ENCODE results near the gene ARHGEF39. TPM values are rescaled to one million over a fixed set of nuclear protein-coding genes. Genes with fewer than 3 reads are reported as not detected.

ARHGEF39 gene
- total RNA-seq, 1 donor from 2014 or later, result 1.0 TPM

- DNase-seq (ENCODE audit: low read depth in 2 of 2), result peak in 1 of 2 donors; percentile 38
These were observed 10.9 kb upstream of the ARHGEF39 start for GRCh38 chr9:35675732-35676392.

GRCh38 chr9:35675204-35675603 lies 10.2 kb upstream of the ARHGEF39 start:
- no peak for DNase-seq (ENCODE audit: low read depth in 2 of 2)

DNA sequence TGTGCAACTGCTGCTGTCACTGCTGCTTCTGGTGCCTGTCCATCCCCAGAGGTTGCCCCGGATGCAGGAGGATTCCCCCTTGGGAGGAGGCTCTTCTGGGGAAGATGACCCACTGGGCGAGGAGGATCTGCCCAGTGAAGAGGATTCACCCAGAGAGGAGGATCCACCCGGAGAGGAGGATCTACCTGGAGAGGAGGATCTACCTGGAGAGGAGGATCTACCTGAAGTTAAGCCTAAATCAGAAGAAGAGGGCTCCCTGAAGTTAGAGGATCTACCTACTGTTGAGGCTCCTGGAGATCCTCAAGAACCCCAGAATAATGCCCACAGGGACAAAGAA lies 9.0 kb upstream of the ARHGEF39 start:
- DNase-seq (ENCODE audit: low read depth in 2 of 2), result no peak

DNA sequence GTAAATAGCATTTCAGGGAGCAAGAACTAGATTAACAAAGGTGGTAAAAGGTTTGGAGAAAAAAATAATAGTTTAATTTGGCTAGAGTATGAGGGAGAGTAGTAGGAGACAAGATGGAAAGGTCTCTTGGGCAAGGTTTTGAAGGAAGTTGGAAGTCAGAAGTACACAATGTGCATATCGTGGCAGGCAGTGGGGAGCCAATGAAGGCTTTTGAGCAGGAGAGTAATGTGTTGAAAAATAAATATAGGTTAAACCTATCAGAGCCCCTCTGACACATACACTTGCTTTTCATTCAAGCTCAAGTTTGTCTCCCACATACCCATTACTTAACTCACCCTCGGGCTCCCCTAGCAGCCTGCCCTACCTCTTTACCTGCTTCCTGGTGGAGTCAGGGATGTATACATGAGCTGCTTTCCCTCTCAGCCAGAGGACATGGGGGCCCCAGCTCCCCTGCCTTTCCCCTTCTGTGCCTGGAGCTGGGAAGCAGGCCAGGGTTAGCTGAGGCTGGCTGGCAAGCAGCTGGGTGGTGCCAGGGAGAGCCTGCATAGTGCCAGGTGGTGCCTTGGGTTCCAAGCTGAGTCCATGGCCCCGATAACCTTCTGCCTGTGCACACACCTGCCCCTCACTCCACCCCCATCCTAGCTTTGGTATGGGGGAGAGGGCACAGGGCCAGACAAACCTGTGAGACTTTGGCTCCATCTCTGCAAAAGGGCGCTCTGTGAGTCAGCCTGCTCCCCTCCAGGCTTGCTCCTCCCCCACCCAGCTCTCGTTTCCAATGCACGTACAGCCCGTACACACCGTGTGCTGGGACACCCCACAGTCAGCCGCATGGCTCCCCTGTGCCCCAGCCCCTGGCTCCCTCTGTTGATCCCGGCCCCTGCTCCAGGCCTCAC lies 8.4 kb upstream of the ARHGEF39 start, which contains the start of gene CA9:
Gene CA9 (plus strand): TSS at position 797 of the 893 bp plus-strand sequence. CDS start 32 bp downstream, at position 829.
- no peak for DNase-seq (ENCODE audit: low read depth in 2 of 2)

- DNase-seq (ENCODE audit: low read depth in 2 of 2), result peak in 1 of 2 donors; percentile 49
These were observed 4.5 kb upstream of the ARHGEF39 start for GRCh38 chr9:35669331-35670145.

DNA sequence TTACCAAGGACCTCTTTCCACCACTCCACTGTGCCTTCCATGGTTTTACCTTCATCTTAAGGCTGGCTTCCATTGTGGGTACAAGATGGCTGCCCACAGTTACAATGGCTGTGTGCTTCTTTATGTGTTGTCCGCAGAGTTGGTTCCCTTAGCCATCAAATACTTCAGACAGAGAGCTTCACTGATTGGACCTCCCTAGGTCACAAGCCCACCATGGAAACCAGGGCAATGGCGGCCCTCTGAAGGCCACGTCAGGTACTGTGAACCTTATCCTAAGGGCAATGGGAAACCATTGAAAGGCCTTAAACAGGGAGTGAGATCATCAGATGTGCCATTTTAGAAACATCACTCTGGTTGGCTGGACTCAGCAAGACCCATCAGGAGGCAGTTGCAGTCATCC lies 2.9 kb upstream of the ARHGEF39 start:
- no peak for DNase-seq (ENCODE audit: low read depth in 2 of 2)

GRCh38 chr9:35666549-35666948 lies 1.6 kb upstream of the ARHGEF39 start:
- DNase-seq (ENCODE audit: low read depth in 2 of 2), result no peak

DNA sequence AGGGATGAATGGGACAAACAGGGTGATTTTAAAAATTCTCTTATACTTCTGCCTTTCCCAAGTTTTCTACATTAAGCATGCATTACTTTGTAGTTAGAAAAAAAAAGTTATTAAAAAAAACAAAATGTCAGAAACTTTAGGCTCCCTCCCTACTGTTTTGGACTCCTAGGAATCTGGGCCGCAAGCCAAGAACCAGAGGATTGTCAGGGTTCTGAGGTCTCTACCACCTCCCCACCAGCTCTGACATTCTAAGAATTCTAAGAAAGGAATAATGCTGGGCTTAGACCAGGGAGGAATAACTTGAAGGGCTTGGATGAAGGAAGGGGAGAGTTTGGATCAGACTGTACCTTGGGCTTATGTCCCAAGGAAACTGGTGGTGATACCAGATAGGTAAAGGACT lies 1.1 kb upstream of the ARHGEF39 start:
- DNase-seq (ENCODE audit: low read depth in 2 of 2), result no peak

GRCh38 chr9:35665471-35665818 lies 450 bp upstream of the ARHGEF39 start:
- DNase-seq (ENCODE audit: low read depth in 2 of 2), result no peak

GRCh38 chr9:35662437-35662836 lies 2.6 kb downstream of the ARHGEF39 start:
- DNase-seq (ENCODE audit: low read depth in 2 of 2), result no peak

- no peak for DNase-seq (ENCODE audit: low read depth in 2 of 2)
These were observed 3.1 kb downstream of the ARHGEF39 start for GRCh38 chr9:35661756-35662350.

DNA sequence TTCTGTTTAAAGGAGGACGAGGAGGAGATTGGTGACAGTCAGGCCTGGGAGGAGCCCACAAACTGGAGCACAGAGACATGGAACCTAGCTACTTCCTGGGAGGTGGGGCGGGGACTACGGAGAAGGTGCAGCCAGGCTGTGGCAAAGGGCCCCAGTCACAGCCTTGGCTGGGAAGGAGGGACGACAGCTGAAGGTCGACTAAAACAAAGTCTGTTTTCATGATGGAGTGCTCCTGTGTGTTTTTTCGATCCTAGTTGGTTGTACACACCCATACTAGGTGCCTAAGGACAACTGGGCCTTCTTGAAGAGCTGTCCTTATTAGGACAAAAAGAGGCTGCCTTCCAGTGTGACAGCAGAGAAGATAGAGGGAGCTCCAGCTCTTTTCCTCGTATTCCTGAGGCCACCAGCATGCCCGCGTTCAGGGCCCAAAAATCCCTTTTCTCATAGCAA lies 4.0 kb downstream of the ARHGEF39 start:
- peak in 1 of 2 donors; percentile 28 for DNase-seq (ENCODE audit: low read depth in 2 of 2)

DNA sequence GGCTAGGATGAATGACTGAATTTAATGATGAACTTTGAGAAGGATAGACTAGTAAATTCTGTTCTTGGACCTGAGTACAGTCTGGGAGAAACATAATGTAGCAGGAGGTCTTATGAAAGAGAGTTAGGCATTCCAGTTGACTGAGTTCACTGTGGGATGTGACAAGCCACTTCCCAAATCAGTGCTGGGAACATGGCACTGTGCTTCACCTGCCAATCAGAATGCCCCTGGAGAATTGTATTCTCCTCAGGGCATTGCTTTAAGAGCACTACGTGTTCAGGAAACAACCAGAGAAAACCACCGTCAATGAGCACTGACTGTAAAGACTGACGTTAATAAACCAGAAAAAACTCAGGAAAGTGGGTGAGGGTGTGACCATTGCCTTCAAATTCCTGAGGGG lies 5.7 kb downstream of the ARHGEF39 start:
- peak in 1 of 2 donors; percentile 12 for DNase-seq (ENCODE audit: low read depth in 2 of 2)

DNA sequence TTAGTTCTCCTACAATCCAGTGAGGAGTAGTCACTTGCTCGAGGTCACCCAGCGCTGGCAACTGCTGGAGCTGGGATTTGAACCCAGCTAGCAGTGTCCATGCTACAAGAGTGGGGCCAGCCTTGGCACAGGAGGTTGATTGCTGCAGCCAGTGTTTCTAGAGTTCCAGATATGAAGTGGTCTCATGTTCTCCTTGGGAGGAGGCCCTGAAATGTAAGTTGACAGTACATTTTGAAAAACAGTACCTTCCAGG lies 6.1 kb downstream of the ARHGEF39 start:
- peak; percentile 21 to 40 for DNase-seq (ENCODE audit: low read depth in 2 of 2)

DNA sequence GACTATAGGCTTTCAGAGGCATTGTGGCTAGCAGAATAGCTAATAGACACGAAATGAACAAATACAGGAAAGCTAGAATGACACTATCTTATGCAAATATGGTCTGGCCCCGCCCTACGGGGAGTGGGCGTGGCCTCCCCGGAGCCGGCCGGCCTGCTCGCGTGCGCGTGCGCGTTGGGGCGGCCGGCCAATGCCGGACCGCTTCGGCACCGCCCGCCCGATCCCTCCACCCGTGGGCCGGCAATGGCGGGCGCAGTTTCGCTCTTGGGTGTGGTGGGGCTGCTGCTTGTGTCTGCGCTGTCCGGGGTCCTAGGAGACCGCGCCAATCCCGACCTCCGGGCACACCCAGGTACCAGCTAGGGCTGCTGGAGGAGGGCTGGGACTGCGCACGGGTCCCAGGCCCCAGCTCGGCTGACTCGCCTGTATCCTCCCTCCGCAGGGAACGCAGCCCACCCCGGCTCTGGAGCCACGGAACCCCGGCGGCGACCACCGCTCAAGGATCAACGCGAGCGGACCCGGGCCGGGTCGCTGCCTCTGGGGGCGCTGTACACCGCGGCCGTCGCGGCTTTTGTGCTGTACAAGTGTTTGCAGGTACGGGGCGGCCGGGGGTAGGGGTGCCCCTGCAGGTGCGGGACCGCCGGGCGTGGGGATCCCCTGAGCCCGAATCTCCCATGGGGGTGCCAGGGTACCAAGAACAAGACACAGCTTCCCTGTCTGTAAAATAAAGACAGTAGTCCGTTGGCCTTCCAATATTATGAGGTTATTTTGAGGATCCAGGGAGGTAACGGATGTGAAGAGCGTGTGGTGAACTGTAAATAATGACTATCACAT lies 6.6 kb downstream of the ARHGEF39 start, which contains the start of gene CCDC107:
Gene CCDC107 (plus strand): TSS at position 156 of the 831 bp plus-strand sequence. CDS start 88 bp downstream, at position 244.
- DNase-seq (ENCODE audit: low read depth in 2 of 2), result peak; percentile 65 to 89

DNA sequence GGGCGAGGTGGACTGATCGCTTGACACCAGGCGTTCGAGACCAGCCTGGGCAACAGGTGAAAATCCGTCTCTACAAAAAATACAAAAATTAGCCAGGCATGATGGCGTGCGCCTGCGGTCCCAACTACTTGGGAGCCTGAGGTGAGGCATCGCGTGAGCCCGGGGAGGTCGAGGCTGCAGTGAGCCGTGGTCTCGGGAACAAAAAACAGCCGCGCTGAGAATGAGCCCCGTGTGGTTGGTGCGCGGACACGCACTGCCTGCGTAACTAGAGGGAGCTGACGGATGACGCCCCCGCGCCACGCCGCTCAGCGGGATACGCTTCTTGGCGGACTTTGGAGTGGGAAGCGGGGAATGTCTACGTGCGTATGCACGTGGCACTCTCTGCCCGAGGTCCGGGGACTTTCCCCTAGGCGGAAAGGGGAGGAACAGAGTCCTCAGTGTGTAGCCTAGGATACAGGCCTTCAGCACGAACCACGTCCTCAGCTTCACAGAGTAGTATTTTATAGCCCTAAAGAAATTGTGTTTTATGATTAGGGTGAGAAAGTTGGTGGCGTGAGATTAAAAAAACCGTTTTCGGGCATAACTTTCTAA lies 7.4 kb downstream of the ARHGEF39 start, which contains the start of gene RMRP:
Gene RMRP (minus strand): TSS at position 474 of the 591 bp plus-strand sequence.
- peak; percentile 99 for DNase-seq (ENCODE audit: low read depth in 2 of 2)

GRCh38 chr9:35656831-35657545 lies 8.0 kb downstream of the ARHGEF39 start:
- DNase-seq (ENCODE audit: low read depth in 2 of 2), result no peak

GRCh38 chr9:35656348-35656747 lies 8.6 kb downstream of the ARHGEF39 start:
- DNase-seq (ENCODE audit: low read depth in 2 of 2), result no peak

GRCh38 chr9:35653611-35654010 lies 11.4 kb downstream of the ARHGEF39 start:
- no peak for DNase-seq (ENCODE audit: low read depth in 2 of 2)

DNA sequence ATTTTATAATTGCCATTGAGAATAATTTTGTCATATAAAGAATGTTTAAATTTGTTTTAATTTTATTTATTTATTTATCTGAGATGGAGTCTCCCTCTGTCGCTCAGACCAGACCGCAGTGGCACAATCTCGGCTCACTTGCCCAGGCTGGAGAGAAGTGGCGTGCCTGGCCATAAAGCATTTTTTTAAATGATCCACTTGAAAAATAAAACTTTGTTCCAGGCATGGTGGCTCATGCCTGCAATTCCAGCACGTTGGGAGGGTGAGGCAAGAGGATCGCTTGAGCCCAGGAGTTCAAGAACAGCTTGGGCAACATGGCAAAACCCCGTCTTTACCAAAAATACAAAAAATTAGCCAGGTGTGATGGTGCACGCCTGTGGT lies 12.2 kb downstream of the ARHGEF39 start:
- DNase-seq (ENCODE audit: low read depth in 2 of 2), result no peak
